H1 (cell line): ENCODE data around the gene RAB1B. TPM values are rescaled to one million over a fixed set of nuclear protein-coding genes. Genes with fewer than 3 reads are reported as not detected.

Source experiments
- CTCF ChIA-PET: fragments of 300-600 bp; sonication (Branson Sonifier 250); formaldehyde crosslinking; loops from one replicate; lab custom pipeline; 2021; ENCODE audit not compliant: partially characterized antibody; lab: Charles Lee
- POLR2A ChIA-PET: fragments of 300-600 bp; sonication (Branson Sonifier 250); formaldehyde crosslinking; loops from one replicate; lab custom pipeline; 2021; ENCODE audit warnings: inconsistent platforms; ENCODE audit not compliant: partially characterized antibody; lab: Charles Lee
- DNase-seq, 2 experiments: peaks; one replicate each; pipeline versions ENCODE4 v3.0.0 to v3.0.0-alpha.2; 2010 to 2022; ENCODE audit warnings: low spot score in 2 of 2, low read depth in 1 of 2, mixed read lengths in 1 of 2
- FAIRE-seq: peaks from 2 replicates; lab custom pipeline; 2011; peaks lifted over from hg19 to GRCh38; lab: Jason Lieb, UNC
- H2AFZ ChIP-seq: 2 replicates; pipeline ENCODE4 v1.8.1; 2012; ENCODE audit warnings: low read length, inconsistent platforms
- H2AK5ac ChIP-seq: 2 replicates; pipeline ENCODE4 v1.6.1; 2013; ENCODE audit warnings: low read depth, low read length
- H2BK120ac ChIP-seq: replicated peaks from 2 replicates; pipeline ENCODE3; 2013; ENCODE audit warnings: low read depth, low read length, inconsistent platforms
- H2BK12ac ChIP-seq: 2 replicates; pipeline ENCODE4 v1.6.1; 2013; ENCODE audit warnings: low read depth, low read length
- H2BK15ac ChIP-seq: 2 replicates; pipeline ENCODE4 v1.6.1; 2013; ENCODE audit warnings: low read length
- H2BK20ac ChIP-seq: 2 replicates; pipeline ENCODE4 v1.6.1; 2013; ENCODE audit warnings: low read length
- H2BK5ac ChIP-seq: 2 replicates; pipeline ENCODE4 v1.6.1; 2013; ENCODE audit warnings: low read depth, low read length
- H3K14ac ChIP-seq: 2 replicates; pipeline ENCODE4 v1.6.1; 2013; ENCODE audit warnings: inconsistent platforms; ENCODE audit not compliant: insufficient read length
- H3K18ac ChIP-seq: 2 replicates; pipeline ENCODE4 v1.6.1; 2013; ENCODE audit warnings: low read length; ENCODE audit errors: extremely low read depth
- H3K23ac ChIP-seq: 2 replicates; pipeline ENCODE4 v1.6.1; 2013; ENCODE audit warnings: inconsistent platforms; ENCODE audit not compliant: insufficient read length
- H3K23me2 ChIP-seq: 2 replicates; pipeline ENCODE4 v1.6.1; 2013; ENCODE audit warnings: low read depth, low read length
- H3K27ac ChIP-seq: 2 replicates; pipeline ENCODE4 v1.6.1; 2011; ENCODE audit warnings: low read depth, low read length, inconsistent platforms
- H3K27me3 ChIP-seq, 4 experiments: replicated peaks in 1 of 4; 1 replicate in 1 of 4; 2 replicates in 3 of 4; pipeline versions ENCODE4 v1.6.1 to v1.8.1; 2011 to 2013; ENCODE audit warnings: low read length in 3 of 4, mild to moderate bottlenecking in 3 of 4, inconsistent platforms in 2 of 4, mixed read lengths in 2 of 4, moderate library complexity in 1 of 4; ENCODE audit not compliant: control insufficient read depth in 3 of 4, insufficient read depth in 3 of 4; ENCODE audit errors: extremely low read depth in 1 of 4
- H3K36me3 ChIP-seq, 4 experiments: 2 replicates each; pipeline versions ENCODE4 v1.6.1 to v1.8.1; 2011 to 2013; ENCODE audit warnings: mild to moderate bottlenecking in 4 of 4, low read length in 3 of 4, moderate library complexity in 2 of 4, control low read depth in 1 of 4, inconsistent platforms in 1 of 4; ENCODE audit not compliant: insufficient read depth in 4 of 4, control insufficient read depth in 2 of 4
- H3K4ac ChIP-seq: replicated peaks from 2 replicates; pipeline ENCODE3; 2013; ENCODE audit warnings: low read length, low read depth, mixed read lengths, inconsistent platforms; ENCODE audit not compliant: insufficient read length
- H3K4me1 ChIP-seq, 4 experiments: replicated peaks in 1 of 4; 1 replicate in 1 of 4; 2 replicates in 3 of 4; pipeline versions ENCODE4 v1.6.1 to v1.8.1; 2011 to 2013; ENCODE audit warnings: low read length in 3 of 4, inconsistent platforms in 2 of 4, mixed read lengths in 1 of 4; ENCODE audit not compliant: insufficient read depth in 4 of 4, control insufficient read depth in 3 of 4
- H3K4me2 ChIP-seq, 2 experiments: 2 replicates each; pipeline versions ENCODE4 v1.6.1 to v1.8.1; 2011 to 2013; ENCODE audit warnings: low read depth in 2 of 2, low read length in 2 of 2, control low read depth in 1 of 2, inconsistent platforms in 1 of 2, mild to moderate bottlenecking in 1 of 2; ENCODE audit not compliant: insufficient read depth in 1 of 2
- H3K4me3 ChIP-seq, 4 experiments: fragments of 200-600, 300-600 bp in 1 of 4; sonication (generic), shearing (Covaris generic), sonication (Bioruptor Twin) in 1 of 4; 2 replicates each; pipeline versions ENCODE4 v1.5.1 to v1.8.1; 2011 to 2016; ENCODE audit warnings: low read length in 4 of 4, low read depth in 3 of 4, control low read depth in 2 of 4, inconsistent platforms in 2 of 4, mild to moderate bottlenecking in 2 of 4, mixed read lengths in 1 of 4, moderate library complexity in 1 of 4; ENCODE audit not compliant: insufficient read depth in 2 of 4; ENCODE audit errors: extremely low read depth in 1 of 4
- H3K56ac ChIP-seq: replicated peaks from 2 replicates; pipeline ENCODE3; 2013; ENCODE audit warnings: low read depth, mild to moderate bottlenecking, mixed read lengths, low read length, inconsistent platforms; ENCODE audit not compliant: insufficient read length
- H3K79me1 ChIP-seq: 2 replicates; pipeline ENCODE4 v1.6.1; 2013; ENCODE audit warnings: low read depth, low read length, control low read depth
- H3K79me2 ChIP-seq, 2 experiments: 2 replicates each; pipeline versions ENCODE4 v1.6.1 to v1.8.1; 2012 to 2013; ENCODE audit warnings: low read length in 2 of 2, mild to moderate bottlenecking in 2 of 2, inconsistent platforms in 1 of 2; ENCODE audit not compliant: insufficient read depth in 2 of 2, control insufficient read depth in 1 of 2
- H3K9ac ChIP-seq, 4 experiments: replicated peaks in 1 of 4; 1 replicate in 1 of 4; 2 replicates in 3 of 4; pipeline versions ENCODE4 v1.6.1 to v1.8.1; 2011 to 2013; ENCODE audit warnings: low read depth in 3 of 4, low read length in 3 of 4, control low read depth in 2 of 4, mild to moderate bottlenecking in 2 of 4, moderate library complexity in 2 of 4, inconsistent platforms in 1 of 4; ENCODE audit errors: extremely low read depth in 1 of 4
- H3K9me3 ChIP-seq, 2 experiments: 2 replicates each; pipeline versions ENCODE4 v1.6.1 to v1.8.1; 2012 to 2013; ENCODE audit warnings: mild to moderate bottlenecking in 2 of 2, moderate library complexity in 2 of 2, control low read depth in 1 of 2, inconsistent platforms in 1 of 2, low read depth in 1 of 2, low read length in 1 of 2, mixed read lengths in 1 of 2; ENCODE audit not compliant: insufficient read depth in 2 of 2
- H4K20me1 ChIP-seq, 2 experiments: replicated peaks in 1 of 2; 2 replicates each; pipeline versions ENCODE3 to v1.8.1; 2011 to 2013; ENCODE audit warnings: inconsistent platforms in 2 of 2, low read length in 2 of 2, mild to moderate bottlenecking in 1 of 2; ENCODE audit not compliant: insufficient read depth in 2 of 2, control insufficient read depth in 1 of 2
- H4K5ac ChIP-seq: 2 replicates; pipeline ENCODE4 v1.6.1; 2013; ENCODE audit warnings: low read length, low read depth, mixed read lengths, inconsistent platforms; ENCODE audit not compliant: insufficient read length
- H4K8ac ChIP-seq: 2 replicates; pipeline ENCODE4 v1.8.0; 2013; ENCODE audit warnings: mild to moderate bottlenecking, moderate library complexity, low read length, inconsistent platforms; ENCODE audit not compliant: insufficient read depth; ENCODE audit errors: extremely low read depth
- H4K91ac ChIP-seq: replicated peaks from 2 replicates; pipeline ENCODE3; 2013; ENCODE audit warnings: low read length, mixed read lengths, inconsistent platforms; ENCODE audit not compliant: insufficient read length
- CBX5 ChIP-seq: fragments of 300-800, 300-1000 bp; sonication (generic); IDR thresholded peaks from 2 replicates; pipeline ENCODE4 v1.7.1; 2016; ENCODE audit warnings: antibody characterized with exemption, low read length, low read depth
- CREB1 ChIP-seq: IDR thresholded peaks from 2 replicates; pipeline ENCODE4 v1.6.1; 2012; ENCODE audit warnings: inconsistent platforms
- GTF2F1 ChIP-seq: IDR thresholded peaks from 2 replicates; pipeline ENCODE4 v1.6.1; 2012; ENCODE audit warnings: low read depth, low read length, improper control_type of control experiment, borderline replicate concordance
- KDM4A ChIP-seq: IDR thresholded peaks from one replicate; pipeline ENCODE4 v1.7.1; 2012; ENCODE audit warnings: low read depth, mild to moderate bottlenecking, moderate library complexity, low read length, inconsistent platforms; ENCODE audit not compliant: severe bottlenecking
- NRF1 ChIP-seq: IDR thresholded peaks from 2 replicates; pipeline ENCODE4 v1.6.1; 2011; ENCODE audit warnings: mild to moderate bottlenecking, low read depth, low read length, improper control_type of control experiment
- POLR2A ChIP-seq, 2 experiments: IDR thresholded peaks; 1 replicate in 1 of 2; 2 replicates in 1 of 2; pipeline ENCODE4 v1.6.1; 2011; ENCODE audit warnings: low read depth in 2 of 2, low read length in 2 of 2, mild to moderate bottlenecking in 2 of 2; ENCODE audit errors: control extremely low read depth in 1 of 2
- SIN3A ChIP-seq, 2 experiments: IDR thresholded peaks in 1 of 2; conservative IDR thresholded peaks in 1 of 2; 2 replicates each; pipeline ENCODE4 v1.6.1; 2011 to 2012; ENCODE audit warnings: low read length in 2 of 2, improper control_type of control experiment in 1 of 2, low read depth in 1 of 2, mild to moderate bottlenecking in 1 of 2
- SUZ12 ChIP-seq: fragments of 200-600 bp; sonication (generic); IDR thresholded peaks from 2 replicates; pipeline ENCODE4 v1.6.1; 2012; ENCODE audit warnings: mild to moderate bottlenecking, inconsistent platforms, low read length, moderate library complexity, mixed read lengths
- WGBS, 2 experiments: shearing (Covaris generic) in 1 of 2; methylation state at CpG; one replicate each; pipeline versions ENCODE4 v1.1.6 to v1.1.7; 2013 to 2015; ENCODE audit warnings: low lambda C conversion rate in 2 of 2, mixed read lengths in 2 of 2, inconsistent platforms in 1 of 2, low coverage in 1 of 2, missing lambda C conversion rate in 1 of 2; ENCODE audit not compliant: insufficient replicate concordance in 2 of 2, insufficient coverage in 1 of 2, insufficient read length in 1 of 2; ENCODE audit errors: extremely low coverage in 1 of 2, missing lambda C conversion rate in 1 of 2; 5-methylcytosine and 5-hydroxymethylcytosine counted together
- polyA plus RNA-seq, 7 experiments: library from polyadenylated mRNA; depleted of rRNA in 3 of 7; stranded (reverse) in 5 of 7; unstranded in 2 of 7; fragments of >200 nt in 5 of 7; fragments of 200-250 nt in 2 of 7; gene quantifications; 1 replicate in 5 of 7; 2 replicates in 1 of 7; 4 replicates in 1 of 7; pipeline versions ENCODE4 v1.2.1 to v1.2.3, GENCODE V29; 2011 to 2013; ENCODE audit warnings: missing spikeins in 2 of 7, mixed read lengths in 2 of 7
- total RNA-seq: library from RNA; stranded (reverse); fragmentation: NEBNext Ultra II Directional; extraction: Animal tissue kit (Norgen Biotek cat#: 25700); gene quantifications from 2 replicates; pipeline ENCODE4 v1.2.1, GENCODE V29; 2021
- TF ChIP-seq, protein P1 (sequence below): IDR thresholded peaks from 2 replicates; pipeline ENCODE4 v1.6.1; 2011; ENCODE audit warnings: low read length, improper control_type of control experiment

The RAB1B gene
- total and polyA plus RNA-seq, 2 of the 8 experiments (the other 6 are each of a cell fraction or from before 2014, with no cell fraction given), result 100 to 217 TPM

DNA sequence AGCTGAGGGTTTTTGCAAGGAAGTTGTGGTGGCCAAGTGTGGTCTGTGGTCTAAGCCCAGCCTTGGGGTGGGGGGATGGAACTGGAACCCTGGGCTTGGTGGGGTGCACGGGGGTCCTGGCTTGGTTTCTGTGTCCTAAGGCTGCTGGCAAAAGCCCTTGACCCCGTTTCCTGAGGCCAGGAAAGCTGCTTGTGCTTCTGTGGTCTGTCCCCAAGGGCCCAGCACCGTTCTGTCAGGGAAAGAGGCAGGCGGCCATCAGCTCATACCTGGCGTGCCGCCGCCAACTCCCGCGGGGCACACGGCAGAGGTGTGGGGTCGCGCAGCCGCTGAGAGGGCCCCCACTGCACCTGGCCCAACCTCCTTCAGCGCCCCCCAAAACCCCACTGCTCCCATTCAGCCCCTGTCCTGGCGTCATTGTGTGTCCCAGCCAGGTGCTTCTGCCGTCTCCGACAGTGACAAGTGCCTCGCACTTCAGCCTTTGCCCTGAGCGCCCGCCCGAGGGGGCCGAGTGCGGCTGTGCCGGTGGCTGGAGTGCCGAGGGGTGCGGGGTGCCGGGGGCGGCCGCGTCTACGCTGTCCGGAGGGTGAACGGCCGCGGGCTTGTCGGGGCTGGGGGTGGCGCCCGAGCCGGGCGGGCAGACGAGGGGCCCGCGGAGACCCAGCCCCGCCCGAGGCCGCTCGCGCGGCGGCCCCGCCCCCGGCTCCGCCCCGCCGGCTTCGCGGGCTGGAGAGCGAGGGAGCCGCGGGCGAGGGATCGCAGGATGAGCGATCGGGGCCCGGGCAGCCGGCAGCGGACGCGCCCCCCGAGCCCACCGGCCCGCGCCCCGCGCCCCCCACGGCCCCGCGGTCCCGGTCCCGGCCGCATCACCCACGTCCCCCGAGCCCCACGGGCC is 9.3 kb downstream of the RAB1B start, which contains the start of gene CNIH2:
Gene CNIH2 (plus strand): TSS at position 705 of the 892 bp plus-strand sequence. CDS start 282 bp downstream, outside the sequence.
- WGBS, 2 experiments, result 8% methylated on average over 14 of the region's 84 CpGs; no CpG with 5 or more reads in 1 of the 2 experiments
- H2AFZ ChIP-seq, result no peak within 1 kb of the TSS
- no peaks in the 10 kb centered on the region for H3K79me2 ChIP-seq
- peaks cover 4% of the 10 kb centered on the region; the same call in 1 of the 2 replicates for H3K23me2 ChIP-seq
- no peak within 1 kb of the TSS for H4K8ac ChIP-seq
- H3K9ac ChIP-seq, result peak within 1 kb of the TSS in 2 of 4 experiments; percentile 40 to 45; a peak in 3 of 7 replicates
- H3K4me3 ChIP-seq, result peak within 1 kb of the TSS; percentile 27 to 68 (median 40)
- H3K56ac ChIP-seq, result no peak within 1 kb of the TSS
- no peak within 1 kb of the TSS for H2BK120ac ChIP-seq
- H2BK5ac ChIP-seq, result no peak within 1 kb of the TSS
- peaks cover 0 to 14% (median 9%) of the 10 kb centered on the region in 4 experiments; a peak in 5 of 7 replicates for H3K4me1 ChIP-seq
- no peak within 1 kb of the TSS for H2BK15ac ChIP-seq
- no peak within 1 kb of the TSS for H3K4ac ChIP-seq
- no peak within 1 kb of the TSS for H3K14ac ChIP-seq
- H3K36me3 ChIP-seq, result peaks cover 2 to 24% (median 10%) of the 10 kb centered on the region in 4 experiments
- no peak within 1 kb of the TSS for H3K27ac ChIP-seq
- peaks cover 0 to 4% (median under 1%) of the 10 kb centered on the region in 4 experiments; a peak in 2 of 7 replicates for H3K27me3 ChIP-seq
- peaks cover 4 to 20% of the 10 kb centered on the region in 2 experiments for H4K20me1 ChIP-seq
- H4K91ac ChIP-seq, result no peak within 1 kb of the TSS
- no peaks in the 10 kb centered on the region for H3K79me1 ChIP-seq
- ChIA-PET CTCF (interaction anchor here (0.5 to 1.4 kb wide), 8 partner anchors 9 to 497 kb away, joined by 3 to 6 read pairs (median 4); partner anchors contain the start of genes AP5B1, CD248, RAB1B and YIF1A), POLR2A (interaction anchor here (0.9 to 7.9 kb wide), 10 partner anchors 8 to 230 kb away, joined by 3 to 125 read pairs (median 4); partner anchors contain the start of genes RAB1B and YIF1A)
- FAIRE-seq (no peak), DNase-seq (peak in 1 of 2 experiments; percentile 78)
- peak within 1 kb of the TSS; percentile 32; the same call in 1 of the 2 replicates for H3K18ac ChIP-seq
- no peak within 1 kb of the TSS for H2BK20ac ChIP-seq
- peak within 1 kb of the TSS; percentile 73 to 77 for H3K4me2 ChIP-seq
- H2AK5ac ChIP-seq, result no peak within 1 kb of the TSS
- H3K23ac ChIP-seq, result no peak within 1 kb of the TSS
- H3K9me3 ChIP-seq, result no peaks in the 10 kb centered on the region
- H2BK12ac ChIP-seq, result no peak within 1 kb of the TSS
- no peak within 1 kb of the TSS for H4K5ac ChIP-seq
- peak; percentile 48 for TF ChIP-seq KDM4A
- peak in 1 of 2 experiments; percentile 36; a peak in 1 of 3 replicates for TF ChIP-seq POLR2A (IDR thresholded peaks at IDR 0.05; ENCODE audit: control extremely low read depth in 1 of 2, low read depth in 2 of 2, low read length in 2 of 2)
- TF ChIP-seq SUZ12, result no peak
- TF ChIP-seq SIN3A (conservative IDR thresholded peaks at IDR 0.05 in 1 of 2, IDR thresholded peaks at IDR 0.05 in 1 of 2; ENCODE audit: low read depth in 1 of 2, low read length in 2 of 2), result peak in 1 of 2 experiments; percentile 65; a peak in 1 of 4 replicates
- no peak for TF ChIP-seq CBX5
- TF ChIP-seq CREB1, result no peak
- no peak for TF ChIP-seq GTF2F1
- TF ChIP-seq NRF1, result no peak
- TF ChIP-seq, protein P1, sequence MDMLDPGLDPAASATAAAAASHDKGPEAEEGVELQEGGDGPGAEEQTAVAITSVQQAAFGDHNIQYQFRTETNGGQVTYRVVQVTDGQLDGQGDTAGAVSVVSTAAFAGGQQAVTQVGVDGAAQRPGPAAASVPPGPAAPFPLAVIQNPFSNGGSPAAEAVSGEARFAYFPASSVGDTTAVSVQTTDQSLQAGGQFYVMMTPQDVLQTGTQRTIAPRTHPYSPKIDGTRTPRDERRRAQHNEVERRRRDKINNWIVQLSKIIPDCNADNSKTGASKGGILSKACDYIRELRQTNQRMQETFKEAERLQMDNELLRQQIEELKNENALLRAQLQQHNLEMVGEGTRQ, result no peak
